NCI-H748 (cell line): ENCODE results near the gene PHACTR2.
"Not testable (repeated sequence)": the region's sequence is repeated elsewhere in the genome, so short reads cannot be mapped to it uniquely, and the experiment has no call there.

Source experiments
- DNase-seq: peaks from one replicate; lab custom pipeline; 2025; ENCODE audit not compliant: unreplicated experiment; lab: John Stamatoyannopoulos, UW

The PHACTR2 gene

GRCh38 chr6:143697076-143697800, 19.5 kb downstream of the PHACTR2 start:
- no peak for DNase-seq

- DNase-seq, result no peak
Measured at GRCh38 chr6:143698329-143698728, 20.6 kb downstream of the PHACTR2 start.

GRCh38 chr6:143698759-143699429, 21.1 kb downstream of the PHACTR2 start:
- DNase-seq, result peak; percentile 25

- no peak for DNase-seq
Measured at GRCh38 chr6:143699430-143699825, 21.7 kb downstream of the PHACTR2 start.

GRCh38 chr6:143700684-143701348, 23.1 kb downstream of the PHACTR2 start:
- no peak for DNase-seq

- DNase-seq, result no peak
Measured at GRCh38 chr6:143701349-143702234, 23.8 kb downstream of the PHACTR2 start.

- no peak for DNase-seq
Measured at GRCh38 chr6:143705569-143705968, 27.8 kb downstream of the PHACTR2 start.

- no peak for DNase-seq
Measured at GRCh38 chr6:143707697-143708096, 29.9 kb downstream of the PHACTR2 start.

GRCh38 chr6:143708889-143709288, 31.1 kb downstream of the PHACTR2 start:
- DNase-seq, result no peak

- no peak for DNase-seq
Measured at GRCh38 chr6:143711714-143712113, 33.9 kb downstream of the PHACTR2 start.

- DNase-seq, result no peak
Measured at GRCh38 chr6:143718472-143718871, 40.7 kb downstream of the PHACTR2 start.

- no peak for DNase-seq
Measured at GRCh38 chr6:143721642-143722041, 43.9 kb downstream of the PHACTR2 start.

- no peak for DNase-seq
Measured at GRCh38 chr6:143724876-143725275, 47.1 kb downstream of the PHACTR2 start.

GRCh38 chr6:143726015-143726647, 48.4 kb downstream of the PHACTR2 start:
- DNase-seq, result no peak

- no peak for DNase-seq
Measured at GRCh38 chr6:143727035-143727434, 49.3 kb downstream of the PHACTR2 start.

- DNase-seq, result no peak
Measured at GRCh38 chr6:143731789-143732188, 54.0 kb downstream of the PHACTR2 start.

GRCh38 chr6:143732536-143732935, 54.8 kb downstream of the PHACTR2 start:
- DNase-seq, result no peak

- DNase-seq, result no peak
Measured at GRCh38 chr6:143733510-143733909, 55.7 kb downstream of the PHACTR2 start.

GRCh38 chr6:143734641-143735063, 56.9 kb downstream of the PHACTR2 start:
- no peak for DNase-seq

- not testable (repeated sequence) for DNase-seq
Measured at GRCh38 chr6:143738072-143738690, 60.4 kb downstream of the PHACTR2 start.
